HCT116 (cell line): ENCODE data around the gene AGER. TPM values are rescaled to one million over a fixed set of nuclear protein-coding genes. Genes with fewer than 3 reads are reported as not detected.

Source experiments
- ATAC-seq: fragments of 200-7000 bp; cut with Tn5 transposase; 2 replicates; pipeline ENCODE4 v1.9.1; 2020; ENCODE audit warnings: mild to moderate bottlenecking, moderate library complexity
- BruUV-seq: library from RNA; stranded (reverse); fragments of 400-500 nt; replicated peaks from 2 replicates; lab custom pipeline; 2021; lab: Mats Ljungman, UMichigan
- CTCF ChIA-PET: fragments of 300-600 bp; sonication (Branson Sonifier 250); formaldehyde crosslinking; loops from one replicate; lab custom pipeline; 2021; ENCODE audit warnings: antibody characterized with exemption; lab: Charles Lee
- POLR2A ChIA-PET: fragments of 300-600, 350-600 bp; sonication (Branson Sonifier 250); formaldehyde crosslinking; loops from one replicate; lab custom pipeline; 2021; ENCODE audit warnings: antibody characterized with exemption; lab: Charles Lee
- RAD21 ChIA-PET, 2 experiments: fragments of 300-600 bp; sonication (Branson Sonifier 250); formaldehyde crosslinking; loops; one replicate each; lab custom pipeline; 2023; ENCODE audit warnings: low total read pairs in 2 of 2; ENCODE audit not compliant: uncharacterized antibody in 2 of 2, unreplicated experiment in 2 of 2, low non-redundant PET in 1 of 2; lab: Charles Lee
- DNase-seq: peaks from one replicate; pipeline ENCODE4 v3.0.0-alpha.2; 2010; ENCODE audit warnings: low read depth, low spot score
- H2AFZ ChIP-seq: fragments of 200-600 bp; shearing (Covaris generic), sonication (generic); 2 replicates; pipeline ENCODE4 v1.6.1; 2017; ENCODE audit warnings: low read depth, mixed run types, mixed read lengths, antibody characterized with exemption, low read length; ENCODE audit not compliant: poor library complexity, severe bottlenecking
- H3K27ac ChIP-seq: 2 replicates; pipeline ENCODE4 v1.5.1; 2012; ENCODE audit warnings: low read depth, low read length
- H3K27me3 ChIP-seq: fragments of 200-600 bp; sonication (generic); 2 replicates; pipeline ENCODE4 v1.6.1; 2016; ENCODE audit warnings: mixed run types, low read length, mixed read lengths; ENCODE audit not compliant: insufficient read depth
- H3K36me3 ChIP-seq, 2 experiments: fragments of 200-500 bp in 1 of 2; fragments of 200-600 bp in 1 of 2; sonication (Bioruptor generic) in 1 of 2; sonication (generic) in 1 of 2; 2 replicates each; pipeline versions ENCODE4 v1.5.1 to v1.6.1; 2014 to 2016; ENCODE audit warnings: low read length in 2 of 2, inconsistent platforms in 1 of 2, mixed read lengths in 1 of 2, mixed run types in 1 of 2; ENCODE audit not compliant: insufficient read depth in 2 of 2, control insufficient read depth in 1 of 2
- H3K4me1 ChIP-seq, 2 experiments: fragments of 200-600 bp in 1 of 2; sonication (generic) in 1 of 2; 2 replicates each; pipeline versions ENCODE4 v1.5.1 to v1.6.1; 2012 to 2017; ENCODE audit warnings: low read length in 2 of 2, inconsistent platforms in 1 of 2, mild to moderate bottlenecking in 1 of 2, mixed read lengths in 1 of 2, mixed run types in 1 of 2, moderate library complexity in 1 of 2; ENCODE audit not compliant: insufficient read depth in 2 of 2, control insufficient read depth in 1 of 2
- H3K4me2 ChIP-seq: fragments of 200-600 bp; sonication (generic); 2 replicates; pipeline ENCODE4 v1.6.1; 2017; ENCODE audit warnings: mixed run types, low read length, mixed read lengths
- H3K4me3 ChIP-seq, 2 experiments: fragments of 200-600 bp in 1 of 2; sonication (generic) in 1 of 2; replicated peaks in 1 of 2; 2 replicates each; pipeline ENCODE4 v1.5.1; 2011 to 2016; ENCODE audit warnings: low read length in 2 of 2, control low read depth in 1 of 2, low read depth in 1 of 2, mild to moderate bottlenecking in 1 of 2, mixed read lengths in 1 of 2, mixed run types in 1 of 2
- H3K79me2 ChIP-seq: fragments of 200-600 bp; sonication (generic); 2 replicates; pipeline ENCODE4 v1.6.1; 2017; ENCODE audit warnings: mild to moderate bottlenecking, mixed run types, low read length, moderate library complexity, mixed read lengths; ENCODE audit not compliant: insufficient read depth
- H3K9ac ChIP-seq: fragments of 200-600 bp; sonication (generic); 2 replicates; pipeline ENCODE4 v1.6.1; 2016; ENCODE audit warnings: low read length, mixed read lengths
- H3K9me2 ChIP-seq: fragments of 200-600 bp; sonication (generic), shearing (Covaris generic); 2 replicates; pipeline ENCODE4 v1.6.1; 2017; ENCODE audit warnings: mixed run types, mild to moderate bottlenecking, moderate library complexity; ENCODE audit not compliant: insufficient read depth
- H3K9me3 ChIP-seq, 2 experiments: fragments of 200-500 bp in 1 of 2; fragments of 200-600 bp in 1 of 2; sonication (Bioruptor generic) in 1 of 2; sonication (generic) in 1 of 2; 2 replicates each; pipeline ENCODE4 v1.6.1; 2014 to 2017; ENCODE audit warnings: low read length in 2 of 2, mixed read lengths in 2 of 2, inconsistent platforms in 1 of 2, low read depth in 1 of 2, mild to moderate bottlenecking in 1 of 2, mixed run types in 1 of 2, moderate library complexity in 1 of 2; ENCODE audit not compliant: control insufficient read depth in 1 of 2, insufficient read depth in 1 of 2
- H4K20me1 ChIP-seq: fragments of 200-600 bp; sonication (generic), shearing (Covaris generic); 2 replicates; pipeline ENCODE4 v1.6.1; 2017; ENCODE audit warnings: mixed run types, mild to moderate bottlenecking, moderate library complexity; ENCODE audit not compliant: insufficient read depth
- CBX3 ChIP-seq: IDR thresholded peaks from 2 replicates; pipeline ENCODE4 v1.6.1; 2012; ENCODE audit warnings: low read depth
- CEBPB ChIP-seq: IDR thresholded peaks from 2 replicates; pipeline ENCODE4 v1.6.1; 2012; ENCODE audit warnings: low read depth
- CTCF ChIP-seq, 3 experiments: fragments of 200-600 bp in 1 of 3; sonication (generic) in 1 of 3; IDR thresholded peaks in 2 of 3; conservative IDR thresholded peaks in 1 of 3; 2 replicates each; pipeline ENCODE4 v1.5.1; 2012 to 2017; ENCODE audit warnings: low read depth in 2 of 3, low read length in 2 of 3, antibody characterized with exemption in 1 of 3, borderline replicate concordance in 1 of 3, control low read depth in 1 of 3, mild to moderate bottlenecking in 1 of 3, mixed read lengths in 1 of 3, mixed run types in 1 of 3, moderate library complexity in 1 of 3; ENCODE audit not compliant: insufficient read depth in 1 of 3
- EGR1 ChIP-seq: IDR thresholded peaks from 2 replicates; pipeline ENCODE4 v1.6.1; 2012; ENCODE audit warnings: low read depth
- EZH2 ChIP-seq: fragments of 200-600 bp; sonication (generic); IDR thresholded peaks from 2 replicates; pipeline ENCODE4 v1.6.1; 2017; ENCODE audit warnings: antibody characterized with exemption, mixed run types
- EZH2phosphoT487 ChIP-seq: fragments of 200-600 bp; IDR thresholded peaks from 2 replicates; pipeline ENCODE4 v1.6.1; 2018; ENCODE audit warnings: antibody characterized with exemption, borderline replicate concordance
- FOSL1 ChIP-seq: IDR thresholded peaks from 2 replicates; pipeline ENCODE4 v1.6.1; 2012; ENCODE audit warnings: low read depth
- JUND ChIP-seq: IDR thresholded peaks from 2 replicates; pipeline ENCODE4 v1.6.1; 2012
- MAX ChIP-seq: IDR thresholded peaks from 2 replicates; pipeline ENCODE4 v1.6.1; 2012
- POLR2AphosphoS5 ChIP-seq: IDR thresholded peaks from 2 replicates; pipeline ENCODE4 v1.6.1; 2011; ENCODE audit warnings: mild to moderate bottlenecking, low read depth, low read length, moderate library complexity
- RAD21 ChIP-seq: IDR thresholded peaks from 2 replicates; pipeline ENCODE4 v1.6.1; 2012; ENCODE audit warnings: low read depth, mild to moderate bottlenecking
- SRF ChIP-seq: IDR thresholded peaks from 2 replicates; pipeline ENCODE4 v1.6.1; 2012; ENCODE audit warnings: low read depth
- YY1 ChIP-seq: IDR thresholded peaks from 2 replicates; pipeline ENCODE4 v1.6.1; 2011; ENCODE audit warnings: low read length, low read depth, moderate library complexity, mild to moderate bottlenecking; ENCODE audit not compliant: insufficient replicate concordance; ENCODE audit errors: extremely low read depth
- ZFX ChIP-seq: fragments of 450-650 bp; IDR thresholded peaks from 2 replicates; pipeline ENCODE4 v1.6.1; 2017
- ZNF274 ChIP-seq: fragments of 200-500 bp; sonication (Bioruptor generic); IDR thresholded peaks from 2 replicates; pipeline ENCODE4 v1.6.1; 2014; ENCODE audit warnings: mild to moderate bottlenecking, low read depth, low read length, inconsistent platforms
- intact Hi-C: fragments of 100-400 bp; cut with micrococcal nuclease; formaldehyde crosslinking; loops from 2 replicates; pipeline ENCODE4 v1.10.0; 2022
- total RNA-seq: library from RNA; stranded (reverse); gene quantifications from one replicate; pipeline ENCODE4 v1.2.1, GENCODE V29; 2021; ENCODE audit not compliant: unreplicated experiment
- TF ChIP-seq, protein P1 (sequence below): IDR thresholded peaks from 2 replicates; pipeline ENCODE4 v1.6.1; 2012

The AGER gene
- total RNA-seq, 1 experiment from 2014 or later = 22.6 TPM

GRCh38 chr6:32216998-32217397, 32.9 kb upstream of the AGER start:
- H3K4me1 ChIP-seq = no peaks in the 10 kb centered on the region
- no TSS peak for BruUV-seq
- DNase-seq (no peak), ATAC-seq (no peak)
- no peak overlapping the region for H3K4me2 ChIP-seq
- H3K4me3 ChIP-seq = no peak overlapping the region
- no peak overlapping the region for H3K27ac ChIP-seq
- POLR2A ChIA-PET = no interaction called here
- no peak overlapping the region for H2AFZ ChIP-seq
- TF ChIP-seq JUND (no peak), MAX (no peak), YY1 (no peak), EZH2 (no peak), ZNF274 (no peak), POLR2AphosphoS5 (no peak)
- TF ChIP-seq, protein P1, sequence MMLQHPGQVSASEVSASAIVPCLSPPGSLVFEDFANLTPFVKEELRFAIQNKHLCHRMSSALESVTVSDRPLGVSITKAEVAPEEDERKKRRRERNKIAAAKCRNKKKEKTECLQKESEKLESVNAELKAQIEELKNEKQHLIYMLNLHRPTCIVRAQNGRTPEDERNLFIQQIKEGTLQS = no peak
- CTCF ChIA-PET = no interaction called here
- no peaks in the 10 kb centered on the region for H3K9me3 ChIP-seq
- RAD21 ChIA-PET = no interaction called here
- H3K36me3 ChIP-seq = no peaks in the 10 kb centered on the region
- no peaks in the 10 kb centered on the region for H3K9me2 ChIP-seq
- no peaks in the 10 kb centered on the region for H4K20me1 ChIP-seq
- no peaks in the 10 kb centered on the region for H3K79me2 ChIP-seq
- H3K27me3 ChIP-seq = no peaks in the 10 kb centered on the region
- no peak overlapping the region for H3K9ac ChIP-seq
- intact Hi-C loops = no loop called here

DNA sequence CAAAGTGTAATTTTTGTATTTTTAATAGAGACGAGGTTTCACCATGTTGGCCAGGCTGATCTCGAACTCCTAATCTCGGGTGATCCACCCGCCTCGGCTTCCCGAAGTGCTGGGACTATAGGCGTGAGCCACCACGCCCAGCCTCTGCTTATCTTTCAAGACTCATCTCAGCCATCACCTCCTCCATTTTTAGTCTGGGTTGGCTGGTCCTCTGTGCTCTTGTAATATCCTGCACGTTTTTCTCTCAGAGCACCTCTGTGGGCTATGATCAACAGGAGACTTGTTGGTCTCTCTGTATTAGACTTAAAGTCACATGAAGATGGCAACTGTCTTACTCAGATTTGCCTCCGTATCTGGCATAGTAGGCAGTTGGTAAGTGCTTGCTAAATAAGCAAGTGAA, 32.2 kb upstream of the AGER start:
- Histone ChIP-seq H3K4me1 (no peaks in the 10 kb centered on the region), H3K9me3 (no peaks in the 10 kb centered on the region), H3K79me2 (no peaks in the 10 kb centered on the region), H3K36me3 (no peaks in the 10 kb centered on the region), H3K27ac (no peak overlapping the region), H3K9ac (no peak overlapping the region), H3K9me2 (no peaks in the 10 kb centered on the region), H3K4me2 (no peak overlapping the region), H3K4me3 (no peak overlapping the region), H3K27me3 (no peaks in the 10 kb centered on the region), H4K20me1 (no peaks in the 10 kb centered on the region), H2AFZ (no peak overlapping the region)
- TF ChIP-seq CTCF (IDR thresholded peaks at IDR 0.05 in 2 of 3, conservative IDR thresholded peaks at IDR 0.05 in 1 of 3; ENCODE audit: borderline replicate concordance in 1 of 3, insufficient read depth in 1 of 3, low read depth in 2 of 3, low read length in 2 of 3) = no peak
- TF ChIP-seq, protein P1 = no peak
- TF ChIP-seq CBX3 = no peak
- TF ChIP-seq EGR1 = no peak
- no peak for TF ChIP-seq EZH2phosphoT487
- TF ChIP-seq ZNF274 = no peak
- TF ChIP-seq JUND = no peak
- TF ChIP-seq MAX = no peak
- TF ChIP-seq ZFX = no peak
- TF ChIP-seq EZH2 = no peak
- TF ChIP-seq RAD21 = no peak
- TF ChIP-seq CEBPB = no peak
- no peak for TF ChIP-seq FOSL1
- no peak for TF ChIP-seq SRF
- CTCF ChIA-PET = no interaction called here
- ATAC-seq = no peak
- BruUV-seq = no TSS peak
- RAD21 ChIA-PET = no interaction called here
- no peak for DNase-seq
- POLR2A ChIA-PET = no interaction called here
- intact Hi-C loops = no loop called here
